Measurements from ENCODE around the gene CRYBG1. TPM values are rescaled to one million over a fixed set of nuclear protein-coding genes. Genes with fewer than 3 reads are reported as not detected.
A peak's percentile ranks its signal among the peaks of the same experiment; 100 is the strongest.

The CRYBG1 gene
- total RNA-seq, 1 experiment from 2014 or later: 19.9 TPM

DNA sequence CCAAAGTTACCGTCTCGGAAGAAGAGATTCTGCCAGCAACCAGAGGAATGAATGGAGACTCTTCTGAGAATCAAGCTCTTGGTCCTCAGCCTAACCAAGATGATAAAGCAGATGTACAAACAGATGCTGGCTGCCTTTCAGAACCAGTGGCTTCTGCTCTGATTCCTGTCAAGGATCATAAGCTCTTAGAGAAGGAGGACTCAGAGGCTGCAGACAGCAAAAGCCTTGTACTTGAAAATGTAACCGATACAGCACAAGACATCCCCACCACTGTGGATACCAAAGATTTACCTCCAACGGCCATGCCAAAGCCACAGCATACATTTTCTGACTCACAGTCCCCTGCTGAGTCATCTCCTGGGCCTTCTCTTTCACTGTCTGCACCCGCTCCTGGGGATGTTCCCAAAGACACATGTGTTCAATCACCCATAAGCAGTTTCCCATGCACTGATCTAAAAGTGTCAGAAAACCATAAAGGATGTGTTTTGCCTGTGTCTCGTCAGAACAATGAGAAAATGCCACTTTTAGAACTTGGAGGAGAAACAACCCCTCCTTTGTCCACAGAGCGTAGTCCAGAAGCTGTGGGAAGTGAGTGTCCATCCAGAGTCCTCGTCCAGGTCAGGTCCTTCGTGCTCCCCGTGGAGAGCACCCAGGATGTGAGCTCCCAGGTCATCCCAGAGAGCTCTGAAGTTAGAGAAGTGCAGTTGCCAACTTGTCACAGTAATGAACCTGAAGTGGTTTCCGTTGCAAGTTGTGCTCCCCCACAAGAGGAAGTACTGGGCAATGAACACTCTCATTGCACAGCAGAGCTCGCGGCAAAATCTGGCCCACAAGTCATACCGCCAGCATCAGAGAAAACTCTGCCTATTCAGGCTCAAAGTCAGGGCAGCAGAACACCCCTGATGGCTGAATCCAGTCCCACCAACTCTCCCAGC, 159.2 kb downstream of the CRYBG1 start:
- ChIA-PET POLR2A (ENCODE audit: unreplicated experiment) (no interaction called here), CTCF (interaction anchor here (0.5 kb wide), 1 partner anchor 47 kb away, joined by 9 read pairs; no protein-coding TSS in a partner anchor)
- TF ChIP-seq EZH2phosphoT487 (IDR thresholded peaks at IDR 0.05; ENCODE audit: borderline replicate concordance, low read length): no peak
- TF ChIP-seq EZH2 (IDR thresholded peaks at IDR 0.05; ENCODE audit: low read length, unreplicated experiment): no peak
- TF ChIP-seq, protein P1, sequence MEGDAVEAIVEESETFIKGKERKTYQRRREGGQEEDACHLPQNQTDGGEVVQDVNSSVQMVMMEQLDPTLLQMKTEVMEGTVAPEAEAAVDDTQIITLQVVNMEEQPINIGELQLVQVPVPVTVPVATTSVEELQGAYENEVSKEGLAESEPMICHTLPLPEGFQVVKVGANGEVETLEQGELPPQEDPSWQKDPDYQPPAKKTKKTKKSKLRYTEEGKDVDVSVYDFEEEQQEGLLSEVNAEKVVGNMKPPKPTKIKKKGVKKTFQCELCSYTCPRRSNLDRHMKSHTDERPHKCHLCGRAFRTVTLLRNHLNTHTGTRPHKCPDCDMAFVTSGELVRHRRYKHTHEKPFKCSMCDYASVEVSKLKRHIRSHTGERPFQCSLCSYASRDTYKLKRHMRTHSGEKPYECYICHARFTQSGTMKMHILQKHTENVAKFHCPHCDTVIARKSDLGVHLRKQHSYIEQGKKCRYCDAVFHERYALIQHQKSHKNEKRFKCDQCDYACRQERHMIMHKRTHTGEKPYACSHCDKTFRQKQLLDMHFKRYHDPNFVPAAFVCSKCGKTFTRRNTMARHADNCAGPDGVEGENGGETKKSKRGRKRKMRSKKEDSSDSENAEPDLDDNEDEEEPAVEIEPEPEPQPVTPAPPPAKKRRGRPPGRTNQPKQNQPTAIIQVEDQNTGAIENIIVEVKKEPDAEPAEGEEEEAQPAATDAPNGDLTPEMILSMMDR (conservative IDR thresholded peaks at IDR 0.05; ENCODE audit: low read depth, low read length): no peak
- Histone ChIP-seq H4K20me1 (ENCODE audit: low read length) (no peaks in the 10 kb centered on the region), H3K36me3 (ENCODE audit: low read depth, low read length) (0 out of 2 replicates have a peak, but pooled peaks cover 6% of the 10 kb centered on the region), H3K9me3 (ENCODE audit: low read length) (no peaks in the 10 kb centered on the region), H3F3A (ENCODE audit: low read length, unreplicated experiment) (no peaks in the 10 kb centered on the region), H2AFZ (ENCODE audit: low read length) (peak overlapping the region; percentile 47), H3K79me2 (ENCODE audit: low read length) (peaks cover 83% of the 10 kb centered on the region), H3K9me2 (replicated peaks; ENCODE audit: low read length) (no peaks in the 10 kb centered on the region), H3K27me3 (ENCODE audit: low read length) (no peaks in the 10 kb centered on the region), H3K9ac (ENCODE audit: low read length) (peak overlapping the region; percentile 65), H3K4me2 (ENCODE audit: low read length) (peak overlapping the region; percentile 70), H3K4me3 (ENCODE audit: low read length) (peak overlapping the region; percentile 30; the same call in 1 of the 2 replicates), H3K4me1 (ENCODE audit: insufficient read depth, low read length) (peaks cover 36% of the 10 kb centered on the region), H3K27ac (ENCODE audit: low read length) (peak overlapping the region; percentile 93)
- intact Hi-C loops (cut with micrococcal nuclease): no loop called here
- DNase-seq (peak; percentile 88), ATAC-seq (peak; percentile 91)
- no TSS peak for BruUV-seq (replicated peaks)

DNA sequence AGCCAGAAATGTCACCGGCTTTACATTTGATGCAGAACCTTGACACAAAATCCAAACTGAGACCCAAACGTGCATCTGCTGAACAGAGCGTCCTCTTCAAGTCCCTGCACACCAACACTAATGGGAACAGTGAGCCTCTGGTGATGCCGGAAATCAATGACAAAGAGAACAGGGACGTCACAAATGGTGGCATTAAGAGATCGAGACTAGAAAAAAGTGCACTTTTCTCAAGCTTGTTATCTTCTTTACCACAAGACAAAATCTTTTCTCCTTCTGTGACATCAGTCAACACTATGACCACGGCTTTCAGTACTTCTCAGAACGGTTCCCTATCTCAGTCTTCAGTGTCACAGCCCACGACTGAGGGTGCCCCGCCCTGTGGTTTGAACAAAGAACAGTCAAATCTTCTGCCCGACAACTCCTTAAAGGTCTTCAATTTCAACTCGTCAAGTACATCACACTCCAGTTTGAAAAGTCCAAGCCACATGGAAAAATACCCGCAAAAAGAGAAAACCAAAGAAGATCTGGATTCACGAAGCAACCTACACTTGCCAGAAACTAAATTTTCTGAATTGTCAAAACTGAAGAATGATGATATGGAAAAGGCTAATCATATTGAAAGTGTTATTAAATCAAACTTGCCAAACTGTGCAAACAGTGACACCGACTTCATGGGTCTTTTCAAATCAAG, 160.3 kb downstream of the CRYBG1 start:
- TSS peak; percentile 14 for BruUV-seq (replicated peaks)
- no peak for DNase-seq
- peaks cover 84% of the 10 kb centered on the region for H3K79me2 ChIP-seq (ENCODE audit: low read length)

More for the DNA sequence above, 160.3 kb downstream of the CRYBG1 start:
- peaks cover 37% of the 10 kb centered on the region for H3K4me1 ChIP-seq (ENCODE audit: insufficient read depth, low read length)
- no peak overlapping the region for H3K27ac ChIP-seq (ENCODE audit: low read length)
- no peaks in the 10 kb centered on the region for H3K9me3 ChIP-seq (ENCODE audit: low read length)
- ChIA-PET CTCF (no interaction called here), POLR2A (ENCODE audit: unreplicated experiment) (no interaction called here)
- no peak overlapping the region for H2AFZ ChIP-seq (ENCODE audit: low read length)
- no peak overlapping the region for H3K4me2 ChIP-seq (ENCODE audit: low read length)
- H3K9ac ChIP-seq (ENCODE audit: low read length): 0 out of 2 replicates have a peak overlapping the region, but pooled peaks have one; percentile 65
- H3K36me3 ChIP-seq (ENCODE audit: low read depth, low read length): 0 out of 2 replicates have a peak, but pooled peaks cover 6% of the 10 kb centered on the region
- intact Hi-C loops (cut with micrococcal nuclease): no loop called here
- no peak for TF ChIP-seq EZH2phosphoT487 (IDR thresholded peaks at IDR 0.05; ENCODE audit: borderline replicate concordance, low read length)
- TF ChIP-seq, protein P1 (conservative IDR thresholded peaks at IDR 0.05; ENCODE audit: low read depth, low read length): no peak
- no peak for TF ChIP-seq EZH2 (IDR thresholded peaks at IDR 0.05; ENCODE audit: low read length, unreplicated experiment)
- H3K27me3 ChIP-seq (ENCODE audit: low read length): no peaks in the 10 kb centered on the region
- no peaks in the 10 kb centered on the region for H4K20me1 ChIP-seq (ENCODE audit: low read length)
- ATAC-seq: no peak
- H3F3A ChIP-seq (ENCODE audit: low read length, unreplicated experiment): no peaks in the 10 kb centered on the region
- H3K4me3 ChIP-seq (ENCODE audit: low read length): no peak overlapping the region
- H3K9me2 ChIP-seq (replicated peaks; ENCODE audit: low read length): no peaks in the 10 kb centered on the region

Measured in PC-3 (cell line).